Lower lobe of right lung (tissue), 2 donors: ENCODE results near the gene FAM153A. TPM values are rescaled to one million over a fixed set of nuclear protein-coding genes. Genes with fewer than 3 reads are reported as not detected.
"Not testable (repeated sequence)": the region's sequence is repeated elsewhere in the genome, so short reads cannot be mapped to it uniquely, and the experiment has no call there.

Experiments
- ATAC-seq, 2 donors: fragments of 200-7000 bp; cut with Tn5 transposase; one replicate each; pipeline ENCODE4 v1.9.1; 2020 to 2022; ENCODE audit warnings: mild to moderate bottlenecking in 2 of 2, moderate library complexity in 2 of 2
- DNase-seq: peaks from one replicate; pipeline ENCODE4 v3.0.0-alpha.2; 2020
- H3K27ac ChIP-seq: fragments of 200-600 bp; one replicate; pipeline ENCODE4 v1.8.0; 2022
- H3K27me3 ChIP-seq: fragments of 200-600 bp; one replicate; pipeline ENCODE4 v1.8.0; 2022; ENCODE audit warnings: low read depth
- H3K36me3 ChIP-seq: fragments of 200-600 bp; one replicate; pipeline ENCODE4 v1.8.0; 2022; ENCODE audit warnings: mild to moderate bottlenecking
- H3K4me1 ChIP-seq: fragments of 200-600 bp; one replicate; pipeline ENCODE4 v1.8.0; 2022
- H3K4me3 ChIP-seq: fragments of 200-600 bp; one replicate; pipeline ENCODE4 v1.8.0; 2022; ENCODE audit warnings: mild to moderate bottlenecking
- H3K9me3 ChIP-seq: fragments of 200-600 bp; one replicate; pipeline ENCODE4 v1.8.0; 2022
- intact Hi-C: fragments of 100-400 bp; cut with DNase I; formaldehyde crosslinking; loops from one replicate; pipeline ENCODE4 v1.11.0; 2022
- total RNA-seq: library from RNA; stranded (reverse); fragmentation: NEBNext Ultra II Directional; extraction: Animal tissue kit (Norgen Biotek cat#: 25700); gene quantifications from one replicate; pipeline ENCODE4 v1.2.1, GENCODE V29; 2021
- donor health status: DM: no; HTN: yes; CAD: no; lungs with severe emphysema.

The FAM153A gene
- total RNA-seq, 1 donor from 2014 or later: 3.7 TPM

DNA sequence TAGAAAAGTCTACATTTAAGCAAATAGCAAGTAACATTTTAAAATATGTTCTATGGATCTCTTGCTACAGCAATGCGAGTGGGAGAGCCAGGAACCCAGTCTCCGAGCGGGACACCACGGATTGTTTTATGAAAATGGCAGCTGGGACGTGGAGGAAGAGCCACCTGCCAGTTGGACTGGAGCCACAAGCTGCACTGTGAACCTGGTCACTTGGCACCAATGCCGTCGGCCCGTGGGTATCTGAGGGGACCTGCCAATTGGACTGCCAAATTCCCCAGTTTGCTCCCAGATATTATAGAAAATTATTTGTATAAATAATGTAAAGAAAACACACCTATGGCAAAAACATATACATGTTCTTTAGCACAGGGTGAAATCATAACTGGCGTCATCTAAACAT lies 10.6 kb upstream of the FAM153A start:
- H3K27ac ChIP-seq, H3K27me3 ChIP-seq, intact Hi-C loops, H3K36me3 ChIP-seq, DNase-seq, H3K9me3 ChIP-seq, H3K4me3 ChIP-seq, H3K4me1 ChIP-seq, ATAC-seq: not testable (repeated sequence)

DNA sequence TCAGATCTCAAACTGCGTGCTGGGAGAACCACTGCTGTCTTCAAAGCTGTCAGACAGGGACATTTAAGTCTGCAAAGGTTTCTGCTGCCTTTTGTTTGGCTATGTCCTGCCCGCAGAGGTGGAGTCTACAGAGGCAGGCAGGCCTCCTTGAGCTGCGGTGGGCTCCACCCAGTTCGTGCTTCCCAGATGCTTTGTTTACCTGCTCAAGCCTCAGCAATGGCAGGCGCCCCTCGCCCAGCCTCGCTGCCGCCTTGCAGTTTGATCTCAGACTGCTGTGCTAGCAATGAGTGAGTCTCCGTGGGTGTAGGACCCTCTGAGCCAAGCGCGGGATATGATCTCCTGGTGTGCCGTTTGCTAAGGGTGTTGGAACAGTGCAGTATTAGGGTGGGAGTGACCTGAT lies 8.9 kb upstream of the FAM153A start:
- H3K27ac ChIP-seq, H3K36me3 ChIP-seq, H3K9me3 ChIP-seq, H3K4me1 ChIP-seq, H3K4me3 ChIP-seq, intact Hi-C loops, H3K27me3 ChIP-seq, DNase-seq, ATAC-seq: not testable (repeated sequence)

DNA sequence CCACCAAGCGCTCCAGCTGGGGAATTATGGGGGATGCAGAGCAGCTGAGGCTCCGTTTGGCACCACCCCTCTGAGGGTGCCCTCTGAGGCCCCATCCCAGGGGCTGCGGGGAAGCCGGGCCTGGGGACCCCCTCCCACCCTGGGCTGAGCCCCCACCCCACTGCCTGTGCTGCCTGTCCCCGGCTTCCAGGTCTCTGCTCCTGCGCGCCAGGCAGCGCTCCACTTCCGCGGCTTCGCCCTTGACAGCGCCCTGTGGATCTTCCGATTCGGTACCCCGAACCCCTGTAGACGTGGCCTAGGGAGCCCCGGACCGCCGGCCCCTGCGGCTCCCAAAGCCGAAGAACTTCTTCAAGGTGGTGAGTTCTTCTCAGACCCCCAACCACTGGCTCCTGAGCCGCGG lies 530 bp downstream of the FAM153A start:
- H3K36me3 ChIP-seq, H3K27ac ChIP-seq, DNase-seq, H3K4me1 ChIP-seq, H3K27me3 ChIP-seq, H3K9me3 ChIP-seq, H3K4me3 ChIP-seq, intact Hi-C loops: not testable (repeated sequence)
- peak; percentile 38 to 53 for ATAC-seq

DNA sequence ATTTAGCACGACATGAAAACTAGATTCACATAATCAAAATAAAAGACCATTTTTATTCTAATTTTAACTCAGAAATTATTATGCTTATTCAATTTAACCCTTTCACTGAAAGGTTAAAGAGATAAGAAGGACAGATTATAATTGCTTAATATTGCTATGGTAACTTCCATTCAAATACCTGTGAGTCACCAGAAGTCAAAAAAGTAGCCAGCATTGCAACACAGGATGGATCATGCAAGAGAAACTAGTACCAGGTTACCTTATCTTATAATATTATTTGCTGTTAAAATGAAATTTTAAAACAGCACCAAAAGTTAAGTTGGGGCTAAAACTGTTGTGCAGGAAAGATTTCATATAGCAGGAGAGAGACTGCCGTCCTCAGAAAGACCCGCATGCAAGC lies 11.5 kb downstream of the FAM153A start:
- H3K27ac ChIP-seq, H3K36me3 ChIP-seq, DNase-seq, H3K4me1 ChIP-seq, H3K27me3 ChIP-seq, H3K4me3 ChIP-seq, H3K9me3 ChIP-seq, ATAC-seq, intact Hi-C loops: not testable (repeated sequence)

DNA sequence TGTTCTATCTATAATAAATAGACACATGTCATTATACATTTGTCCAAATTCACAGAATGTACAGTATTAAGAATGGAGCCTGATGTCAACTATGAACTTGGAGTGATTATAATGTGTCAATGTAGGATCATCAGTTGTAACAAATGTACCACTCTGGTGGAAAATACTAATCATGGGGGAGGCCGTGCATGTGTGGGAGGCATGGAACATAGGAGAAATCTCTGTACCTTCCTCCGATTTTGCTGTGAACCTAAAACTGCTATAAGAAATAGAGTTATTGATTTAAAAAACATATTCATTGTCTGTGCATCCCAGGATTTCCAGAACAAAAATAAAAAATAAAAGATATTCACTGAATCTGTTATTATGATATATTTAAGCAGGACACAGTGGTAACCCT lies 12.1 kb downstream of the FAM153A start:
- ATAC-seq, H3K4me1 ChIP-seq, H3K27ac ChIP-seq, H3K27me3 ChIP-seq, H3K4me3 ChIP-seq, DNase-seq, intact Hi-C loops, H3K36me3 ChIP-seq, H3K9me3 ChIP-seq: not testable (repeated sequence)

DNA sequence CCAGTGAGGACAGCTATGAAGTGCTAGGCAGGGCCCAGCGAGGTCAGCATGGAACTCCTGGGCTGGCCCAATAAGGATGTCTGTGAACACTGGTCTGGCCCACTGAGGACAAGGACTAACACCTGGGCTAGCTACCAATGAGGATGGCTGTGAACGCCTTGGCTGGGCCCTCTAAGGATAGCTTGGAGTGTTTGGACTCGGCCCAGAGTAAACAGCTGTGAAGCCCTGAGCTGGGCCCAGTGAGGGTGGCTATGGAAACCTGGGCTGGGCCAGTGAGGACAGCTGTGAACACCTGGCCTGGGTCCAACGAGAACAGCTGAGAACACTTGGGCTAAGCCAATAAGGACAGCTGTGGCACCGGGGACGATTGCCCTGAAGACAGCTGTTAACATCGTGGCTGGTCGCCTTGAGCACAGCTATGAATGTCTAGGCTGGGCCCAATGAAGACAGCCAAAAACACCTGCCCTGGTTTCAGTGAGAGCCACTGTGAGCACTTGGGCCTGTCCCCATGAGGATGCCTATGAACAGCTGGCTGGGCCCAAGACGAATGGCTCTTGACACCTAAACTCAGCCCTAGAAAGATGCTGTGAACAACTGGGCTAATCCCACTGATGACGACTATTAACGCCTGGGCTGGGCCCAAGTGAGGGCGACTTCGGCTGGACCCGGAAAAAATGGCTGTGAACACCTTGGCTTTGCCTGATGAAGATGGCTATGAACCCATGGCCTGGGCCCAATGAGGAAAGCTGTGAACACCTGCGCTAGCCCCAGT lies 18.8 kb downstream of the FAM153A start:
- peak; percentile 46 for DNase-seq
- H3K27me3 ChIP-seq, H3K9me3 ChIP-seq, H3K4me1 ChIP-seq, H3K27ac ChIP-seq, intact Hi-C loops, H3K36me3 ChIP-seq, H3K4me3 ChIP-seq: not testable (repeated sequence)
- peak in 1 of 2 donors; percentile 81 for ATAC-seq

DNA sequence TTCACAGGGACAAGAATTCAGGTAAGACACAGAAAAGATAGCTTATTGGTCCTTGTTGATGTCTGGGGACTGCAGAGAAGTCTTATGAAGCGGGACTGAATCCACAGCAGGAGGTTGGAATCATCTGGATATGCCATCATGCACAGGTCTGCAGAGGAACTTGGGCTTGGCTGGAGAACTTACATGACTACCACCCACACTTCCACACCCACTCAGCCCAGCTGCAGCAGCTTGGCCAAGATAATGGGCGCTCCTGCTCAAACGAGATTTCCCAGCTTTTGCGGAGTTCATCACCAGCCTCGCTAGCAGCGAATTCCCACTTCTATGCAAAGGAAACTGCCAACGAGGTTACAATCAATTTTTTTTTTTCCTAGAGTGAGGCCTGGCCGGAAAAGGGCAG lies 21.7 kb downstream of the FAM153A start:
- H3K4me1 ChIP-seq, H3K36me3 ChIP-seq, H3K4me3 ChIP-seq, H3K9me3 ChIP-seq, H3K27me3 ChIP-seq, DNase-seq, H3K27ac ChIP-seq, intact Hi-C loops, ATAC-seq: not testable (repeated sequence)

DNA sequence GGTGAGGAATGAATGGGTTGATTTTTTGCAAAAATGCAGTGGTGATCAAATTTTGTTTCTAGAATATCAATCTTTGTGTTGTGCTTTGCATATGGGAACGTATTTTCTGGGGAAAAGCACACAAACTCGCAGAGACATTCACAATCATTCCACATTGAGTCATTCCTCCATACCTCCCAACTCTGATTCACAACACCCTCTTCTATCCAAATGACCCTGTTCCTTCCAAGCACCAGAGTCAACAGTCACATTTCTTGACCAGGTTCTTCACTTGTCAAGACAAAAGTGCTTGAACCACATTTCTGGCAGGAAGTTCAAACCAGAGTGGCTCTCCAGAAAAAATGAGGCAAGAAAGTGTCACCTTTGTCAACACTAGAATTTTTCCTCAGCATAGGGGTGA lies 35.3 kb downstream of the FAM153A start:
- H3K27ac ChIP-seq, DNase-seq, H3K9me3 ChIP-seq, H3K36me3 ChIP-seq, H3K4me3 ChIP-seq, H3K27me3 ChIP-seq, intact Hi-C loops, H3K4me1 ChIP-seq: not testable (repeated sequence)
- ATAC-seq: peak in 1 of 2 donors; percentile 51

DNA sequence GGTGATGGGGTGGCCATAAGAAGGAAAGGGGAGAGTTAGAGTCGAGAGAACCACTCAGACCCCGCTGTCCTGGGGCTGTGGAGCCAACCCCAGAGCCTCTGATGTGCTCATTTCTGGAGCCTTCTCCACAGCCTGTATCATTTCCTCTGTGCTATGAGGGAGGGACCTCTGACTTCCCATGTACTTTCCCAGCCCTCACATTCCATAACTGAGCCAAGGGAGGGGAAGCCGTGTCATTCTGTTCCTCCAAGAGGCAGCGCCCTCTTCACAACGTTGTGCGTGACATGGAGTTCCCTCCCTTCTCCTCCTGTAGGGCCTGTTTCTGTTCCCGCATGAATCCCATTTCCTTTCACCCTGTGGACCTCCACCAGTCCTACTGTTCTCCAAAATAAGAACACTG lies 57.8 kb downstream of the FAM153A start:
- H3K9me3 ChIP-seq, intact Hi-C loops, H3K4me3 ChIP-seq, H3K27ac ChIP-seq, H3K4me1 ChIP-seq, DNase-seq, H3K36me3 ChIP-seq, H3K27me3 ChIP-seq: not testable (repeated sequence)
- ATAC-seq: peak; percentile 50 to 70

DNA sequence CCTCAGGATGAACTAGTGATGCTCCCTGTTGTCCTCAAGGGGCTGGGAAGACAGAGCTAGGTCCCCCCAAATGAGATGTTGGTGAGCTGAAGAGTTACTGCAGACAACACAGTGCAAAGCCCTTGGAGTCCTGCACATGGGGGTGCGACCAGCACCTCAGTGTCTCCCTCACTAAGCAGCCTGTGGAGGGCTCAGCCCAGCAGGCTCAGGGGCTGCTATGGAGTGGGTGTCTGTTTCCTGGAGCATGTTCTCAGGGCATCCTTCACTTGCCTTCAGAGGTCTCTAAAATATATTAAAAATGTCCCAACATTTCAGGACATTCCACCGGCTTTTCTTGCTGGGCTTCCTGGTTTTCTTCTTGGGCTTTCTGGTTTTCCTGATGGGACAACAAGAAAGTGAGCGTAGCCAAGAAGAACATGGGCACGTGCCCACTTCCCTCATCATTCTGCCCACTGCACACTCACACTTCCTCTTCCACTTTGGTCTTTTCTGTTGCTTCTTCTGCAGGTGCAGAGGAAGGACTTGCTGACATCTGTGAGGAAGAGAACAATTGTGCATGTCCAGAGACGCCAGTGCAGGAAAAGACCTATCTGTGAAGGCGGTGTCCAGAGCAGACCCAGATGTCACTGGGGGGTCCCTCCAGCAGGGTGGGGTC lies 58.7 kb downstream of the FAM153A start:
- H3K9me3 ChIP-seq, H3K36me3 ChIP-seq, H3K27me3 ChIP-seq, DNase-seq, ATAC-seq, H3K4me1 ChIP-seq, H3K4me3 ChIP-seq, H3K27ac ChIP-seq, intact Hi-C loops: not testable (repeated sequence)

DNA sequence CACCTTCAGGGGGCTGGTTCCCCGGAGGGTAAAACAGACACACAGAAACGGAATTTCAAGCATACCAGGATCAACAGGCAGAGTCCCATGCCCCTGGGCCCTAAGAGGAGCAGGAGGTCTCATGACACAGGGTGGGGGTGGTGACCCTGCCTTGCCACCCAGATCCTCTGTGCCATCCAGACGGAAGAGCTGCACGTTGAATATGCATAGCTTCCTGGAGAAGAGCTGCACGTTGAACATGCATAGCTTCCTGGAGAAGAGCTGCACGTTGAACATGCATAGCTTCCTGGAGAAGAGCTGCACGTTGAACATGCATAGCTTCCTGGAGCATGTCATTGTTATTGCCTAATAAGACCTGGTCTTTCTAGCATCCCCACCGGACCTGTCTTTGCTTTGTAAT lies 59.9 kb downstream of the FAM153A start:
- H3K9me3 ChIP-seq, H3K36me3 ChIP-seq, intact Hi-C loops, H3K27ac ChIP-seq, H3K27me3 ChIP-seq, H3K4me3 ChIP-seq, DNase-seq, H3K4me1 ChIP-seq, ATAC-seq: not testable (repeated sequence)

DNA sequence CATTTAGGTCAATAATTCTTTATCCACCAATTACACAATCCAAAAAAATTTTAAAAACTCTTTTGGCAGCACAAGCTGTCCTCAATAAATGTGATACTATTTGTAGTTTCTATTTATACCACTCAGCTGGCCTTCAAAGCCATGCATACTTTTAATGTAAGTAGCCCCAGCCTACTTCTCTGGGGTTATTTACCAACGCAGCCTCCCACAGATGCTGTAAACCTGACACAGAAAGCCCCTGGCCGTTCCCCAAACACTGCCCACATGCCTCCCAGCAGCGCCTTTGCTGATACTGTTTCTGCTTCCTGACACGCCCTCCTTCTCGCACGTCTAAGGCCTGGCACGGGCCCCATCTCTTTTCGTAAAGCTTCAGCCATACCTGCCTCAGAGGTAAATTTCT lies 62.7 kb downstream of the FAM153A start:
- intact Hi-C loops, H3K36me3 ChIP-seq: not testable (repeated sequence)
- ATAC-seq: peak; percentile 73 to 76

DNA sequence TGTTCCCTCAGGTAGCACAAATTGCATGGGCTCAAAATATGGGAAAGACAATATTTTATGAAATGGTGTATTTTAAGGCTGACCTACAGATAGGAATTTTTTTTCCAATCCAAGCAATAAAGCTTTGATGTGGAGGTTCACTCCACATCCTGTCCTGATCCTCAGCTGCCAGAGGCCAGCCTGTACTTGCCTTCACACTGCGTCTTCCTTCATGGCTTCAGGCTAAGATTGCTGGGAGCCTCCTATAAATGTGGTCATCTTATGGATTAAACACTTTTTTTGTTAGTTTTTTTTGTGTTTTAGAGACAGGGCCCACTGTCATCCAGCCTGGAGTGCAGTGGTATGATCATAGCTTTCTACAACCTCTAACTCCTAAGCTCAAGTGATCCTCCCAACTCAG lies 67.3 kb downstream of the FAM153A start:
- intact Hi-C loops, DNase-seq, H3K4me3 ChIP-seq, H3K27me3 ChIP-seq, H3K9me3 ChIP-seq, ATAC-seq, H3K27ac ChIP-seq, H3K4me1 ChIP-seq, H3K36me3 ChIP-seq: not testable (repeated sequence)

More for the DNA sequence above, 62.7 kb downstream of the FAM153A start:
- H3K4me1 ChIP-seq, H3K9me3 ChIP-seq, H3K4me3 ChIP-seq, DNase-seq, H3K27ac ChIP-seq, H3K27me3 ChIP-seq: not testable (repeated sequence)

DNA sequence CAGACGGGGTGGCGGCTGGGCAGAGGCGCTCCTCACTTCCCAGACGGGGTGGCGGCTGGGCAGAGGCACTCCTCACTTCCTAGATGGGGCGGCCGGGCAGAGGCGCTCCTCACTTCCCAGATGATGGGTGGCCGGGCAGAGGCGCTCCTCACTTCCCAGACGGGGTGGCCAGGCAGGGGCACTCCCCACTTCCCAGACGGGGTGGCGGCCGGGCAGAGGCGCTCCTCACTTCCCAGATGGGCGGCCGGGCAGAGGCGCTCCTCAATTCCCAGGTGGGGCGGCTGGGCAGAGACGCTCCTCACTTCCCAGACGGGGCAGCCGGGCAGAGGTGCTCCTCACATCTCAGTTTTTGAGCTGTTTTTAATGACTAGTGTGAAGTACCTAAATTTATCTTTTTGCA lies 86.6 kb downstream of the FAM153A start:
- H3K4me1 ChIP-seq, intact Hi-C loops, H3K27me3 ChIP-seq, DNase-seq, H3K27ac ChIP-seq, ATAC-seq, H3K36me3 ChIP-seq, H3K4me3 ChIP-seq, H3K9me3 ChIP-seq: not testable (repeated sequence)
